Glutamatergic neuron (in vitro differentiated cells): ENCODE data around the gene NETO1. TPM values are rescaled to one million over a fixed set of nuclear protein-coding genes. Genes with fewer than 3 reads are reported as not detected.

Experiments
- DNase-seq: peaks from one replicate; pipeline ENCODE4 v3.0.0; 2022
- H3K27ac Mint-ChIP-seq: one replicate; pipeline ENCODE4 v1.8.0; 2020; ENCODE audit warnings: mild to moderate bottlenecking, mixed read lengths, inconsistent platforms; ENCODE audit not compliant: unreplicated experiment
- H3K27me3 Mint-ChIP-seq: one replicate; pipeline ENCODE4 v1.8.0; 2020; ENCODE audit warnings: mild to moderate bottlenecking, moderate library complexity, mixed read lengths, inconsistent platforms; ENCODE audit not compliant: unreplicated experiment
- H3K36me3 Mint-ChIP-seq: one replicate; pipeline ENCODE4 v1.8.0; 2020; ENCODE audit warnings: mild to moderate bottlenecking, mixed read lengths, inconsistent platforms; ENCODE audit not compliant: unreplicated experiment
- H3K4me1 Mint-ChIP-seq: one replicate; pipeline ENCODE4 v1.8.0; 2020; ENCODE audit warnings: mild to moderate bottlenecking, low read depth, mixed read lengths, inconsistent platforms; ENCODE audit not compliant: unreplicated experiment
- H3K4me3 Mint-ChIP-seq: one replicate; pipeline ENCODE4 v1.8.0; 2020; ENCODE audit warnings: mild to moderate bottlenecking, mixed read lengths, inconsistent platforms; ENCODE audit not compliant: unreplicated experiment
- H3K9me3 Mint-ChIP-seq: one replicate; pipeline ENCODE4 v1.8.0; 2020; ENCODE audit warnings: mild to moderate bottlenecking, moderate library complexity, mixed read lengths, inconsistent platforms; ENCODE audit not compliant: unreplicated experiment
- total RNA-seq: library from RNA; stranded (reverse); fragmentation: NEBNext Ultra II Directional; extraction: Animal tissue kit (Norgen Biotek cat#: 25700); gene quantifications from one replicate; pipeline ENCODE4 v1.2.1, GENCODE V29; 2021; ENCODE audit not compliant: unreplicated experiment
- TF ChIP-seq, protein P1 (sequence below): fragments of 200-600 bp; sonication (generic); IDR thresholded peaks from one replicate; pipeline ENCODE4 v1.5.0; 2021; ENCODE audit not compliant: partially characterized antibody, unreplicated experiment

The NETO1 gene
- total RNA-seq, 1 donor from 2014 or later: 5.5 TPM

DNA sequence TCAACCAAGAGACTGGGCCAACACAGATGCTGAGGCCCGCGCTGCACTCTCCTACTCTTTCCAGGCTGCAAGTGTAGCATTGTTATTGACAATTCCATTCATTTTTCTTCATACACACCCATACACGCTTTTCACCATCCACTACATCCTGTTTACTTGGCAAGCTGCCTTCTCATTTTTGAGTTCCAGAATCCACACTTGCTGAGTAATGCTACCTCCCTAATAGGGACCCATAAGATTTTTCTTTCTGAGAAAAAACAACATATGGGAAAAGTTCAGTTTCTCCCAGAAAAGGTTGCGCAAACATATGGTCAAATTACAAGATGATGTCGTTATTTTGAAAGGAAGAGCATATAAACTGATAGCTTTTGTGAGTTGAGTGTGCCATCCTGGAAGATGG, 3.3 kb upstream of the NETO1 start:
- DNase-seq: no peak
- no peak overlapping the region for H3K27ac Mint-ChIP-seq
- no peak overlapping the region for H3K4me3 Mint-ChIP-seq
- H3K27me3 Mint-ChIP-seq: peaks cover 9% of the 10 kb centered on the region
- H3K4me1 Mint-ChIP-seq: no peaks in the 10 kb centered on the region
- TF ChIP-seq, protein P1, sequence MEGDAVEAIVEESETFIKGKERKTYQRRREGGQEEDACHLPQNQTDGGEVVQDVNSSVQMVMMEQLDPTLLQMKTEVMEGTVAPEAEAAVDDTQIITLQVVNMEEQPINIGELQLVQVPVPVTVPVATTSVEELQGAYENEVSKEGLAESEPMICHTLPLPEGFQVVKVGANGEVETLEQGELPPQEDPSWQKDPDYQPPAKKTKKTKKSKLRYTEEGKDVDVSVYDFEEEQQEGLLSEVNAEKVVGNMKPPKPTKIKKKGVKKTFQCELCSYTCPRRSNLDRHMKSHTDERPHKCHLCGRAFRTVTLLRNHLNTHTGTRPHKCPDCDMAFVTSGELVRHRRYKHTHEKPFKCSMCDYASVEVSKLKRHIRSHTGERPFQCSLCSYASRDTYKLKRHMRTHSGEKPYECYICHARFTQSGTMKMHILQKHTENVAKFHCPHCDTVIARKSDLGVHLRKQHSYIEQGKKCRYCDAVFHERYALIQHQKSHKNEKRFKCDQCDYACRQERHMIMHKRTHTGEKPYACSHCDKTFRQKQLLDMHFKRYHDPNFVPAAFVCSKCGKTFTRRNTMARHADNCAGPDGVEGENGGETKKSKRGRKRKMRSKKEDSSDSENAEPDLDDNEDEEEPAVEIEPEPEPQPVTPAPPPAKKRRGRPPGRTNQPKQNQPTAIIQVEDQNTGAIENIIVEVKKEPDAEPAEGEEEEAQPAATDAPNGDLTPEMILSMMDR: no peak
- no peaks in the 10 kb centered on the region for H3K36me3 Mint-ChIP-seq
- H3K9me3 Mint-ChIP-seq: no peaks in the 10 kb centered on the region

DNA sequence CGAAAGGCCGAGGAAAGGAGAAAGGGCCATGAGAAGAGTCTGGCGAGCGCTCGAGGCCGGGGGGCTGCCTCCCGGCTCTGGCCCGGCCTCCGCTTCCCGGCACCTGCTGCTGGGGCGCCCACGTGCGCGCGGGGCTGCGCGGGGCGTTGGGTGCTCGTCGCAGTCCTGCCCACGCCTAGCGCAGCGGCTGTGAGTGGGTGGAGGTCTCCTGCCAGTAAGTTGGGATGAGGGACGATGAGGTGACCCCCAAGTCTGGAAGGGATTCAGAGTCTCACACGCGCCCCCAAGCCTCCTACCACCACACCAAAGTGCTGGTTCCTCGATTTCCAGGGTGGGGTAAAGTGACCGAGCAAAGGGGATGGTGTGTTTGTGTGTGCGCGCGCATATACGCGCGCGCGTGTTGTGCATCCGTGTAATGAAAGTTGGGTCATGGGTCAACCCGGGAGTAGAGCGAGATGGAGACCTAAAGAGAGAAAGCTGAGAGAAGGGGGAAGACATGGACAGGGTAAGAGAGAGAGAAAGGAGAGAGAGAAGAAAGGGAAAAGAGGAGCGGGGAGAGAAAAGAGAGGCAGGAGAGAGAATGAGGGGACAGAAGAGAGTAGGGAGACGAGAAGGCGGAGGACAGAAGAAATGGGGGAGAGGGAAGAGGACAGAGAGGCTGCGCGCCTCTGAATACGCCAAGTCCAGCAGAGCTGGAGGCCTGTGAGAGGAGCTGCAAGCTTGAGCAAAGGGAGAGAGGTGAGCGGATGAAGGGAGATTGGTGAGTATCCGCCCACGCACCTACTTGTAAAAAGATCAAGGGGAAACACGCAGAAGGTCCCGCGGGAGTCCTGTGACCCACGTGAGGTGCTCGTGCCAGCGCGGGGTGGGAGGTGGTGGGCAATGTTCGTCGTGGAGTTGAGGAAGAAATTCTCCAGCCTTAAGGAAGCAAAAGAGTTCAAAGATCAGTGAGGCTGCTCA, 1.7 kb upstream of the NETO1 start:
- Mint-ChIP-seq H3K4me3 (peak overlapping the region; percentile 19), H3K27me3 (peaks cover 9% of the 10 kb centered on the region), H3K27ac (no peak overlapping the region), H3K36me3 (no peaks in the 10 kb centered on the region), H3K4me1 (no peaks in the 10 kb centered on the region), H3K9me3 (no peaks in the 10 kb centered on the region)
- no peak for DNase-seq
- TF ChIP-seq, protein P1: no peak

GRCh38 chr18:72868585-72869225, 918 bp upstream of the NETO1 start:
- no peaks in the 10 kb centered on the region for H3K36me3 Mint-ChIP-seq

GRCh38 chr18:72866901-72867745, 664 bp downstream of the NETO1 start:
- no peak overlapping the region for H3K27ac Mint-ChIP-seq
- DNase-seq: peak; percentile 71

More at GRCh38 chr18:72868585-72869225, 918 bp upstream of the NETO1 start:
- peak; percentile 36 for DNase-seq
- peak overlapping the region; percentile 85 for H3K4me3 Mint-ChIP-seq
- no peak overlapping the region for H3K27ac Mint-ChIP-seq
- no peaks in the 10 kb centered on the region for H3K9me3 Mint-ChIP-seq
- H3K27me3 Mint-ChIP-seq: peaks cover 9% of the 10 kb centered on the region
- TF ChIP-seq, protein P1: no peak
- no peaks in the 10 kb centered on the region for H3K4me1 Mint-ChIP-seq

More at GRCh38 chr18:72866901-72867745, 664 bp downstream of the NETO1 start:
- Mint-ChIP-seq H3K4me1 (no peaks in the 10 kb centered on the region), H3K36me3 (no peaks in the 10 kb centered on the region), H3K27me3 (peaks cover 9% of the 10 kb centered on the region), H3K9me3 (no peaks in the 10 kb centered on the region), H3K4me3 (peak overlapping the region; percentile 93)
- TF ChIP-seq, protein P1: no peak
